HepG2 (cell line): Measurements from ENCODE around the gene ASCL2. TPM values are rescaled to one million over a fixed set of nuclear protein-coding genes. Genes with fewer than 3 reads are reported as not detected.

ENCODE experiments used
- ATAC-seq: fragments of 200-7000 bp; cut with Tn5 transposase; 3 replicates; pipeline ENCODE4 v1.9.1; 2020; ENCODE audit warnings: mild to moderate bottlenecking, moderate library complexity
- BruUV-seq: library from RNA; stranded (reverse); fragments of 400-500 nt; replicated peaks from 2 replicates; lab custom pipeline; 2021; lab: Mats Ljungman, UMichigan
- CTCF ChIA-PET: fragments of 300-600 bp; formaldehyde crosslinking; extraction: SDS; loops from one replicate; lab custom pipeline; 2021; ENCODE audit warnings: low total read pairs, inconsistent platforms, low intra/inter-chr PET ratio; lab: Yijun Ruan, JAX
- POLR2A ChIA-PET: fragments of 350-600 bp; sonication (Branson Sonifier 250); formaldehyde crosslinking; loops from one replicate; lab custom pipeline; 2020; ENCODE audit warnings: antibody characterized with exemption, inconsistent platforms; lab: Yijun Ruan, JAX
- DNase-seq: peaks from one replicate; pipeline ENCODE4 v3.0.0-alpha.2; 2015; ENCODE audit warnings: low spot score
- FAIRE-seq: peaks from 3 replicates; lab custom pipeline; 2011; peaks lifted over from hg19 to GRCh38; lab: Jason Lieb, UNC
- H2AFZ ChIP-seq: one replicate; pipeline ENCODE4 v1.6.1; 2011; ENCODE audit warnings: low read length, inconsistent platforms
- H3K27ac ChIP-seq: fragments of 300-600 bp; 3 replicates; pipeline ENCODE4 v1.8.0; 2011; ENCODE audit warnings: mixed run types, mild to moderate bottlenecking, mixed read lengths, low read length, inconsistent platforms; ENCODE audit not compliant: insufficient read depth; ENCODE audit errors: extremely low read length
- H3K27me3 ChIP-seq, 2 experiments: fragments of 200-600 bp in 1 of 2; 2 replicates in 1 of 2; 3 replicates in 1 of 2; pipeline versions ENCODE4 v1.6.0 to v1.8.0; 2011; ENCODE audit warnings: low read length in 2 of 2, mild to moderate bottlenecking in 2 of 2, moderate library complexity in 2 of 2, inconsistent platforms in 1 of 2; ENCODE audit not compliant: insufficient read depth in 2 of 2, control insufficient read depth in 1 of 2
- H3K36me3 ChIP-seq, 2 experiments: fragments of 200-600 bp in 1 of 2; replicated peaks in 1 of 2; 2 replicates in 1 of 2; 3 replicates in 1 of 2; pipeline versions ENCODE4 v1.5.1 to v1.8.0; 2011; ENCODE audit warnings: low read length in 2 of 2, inconsistent platforms in 1 of 2; ENCODE audit not compliant: insufficient read depth in 2 of 2, control insufficient read depth in 1 of 2
- H3K4me1 ChIP-seq: 2 replicates; pipeline ENCODE4 v1.5.1; 2012; ENCODE audit warnings: low read length, inconsistent platforms; ENCODE audit not compliant: insufficient read depth
- H3K4me2 ChIP-seq: 2 replicates; pipeline ENCODE4 v1.6.0; 2011; ENCODE audit warnings: low read depth, low read length, inconsistent platforms
- H3K4me3 ChIP-seq, 3 experiments: fragments of 200-600 bp in 1 of 3; sonication (generic), shearing (Covaris generic) in 1 of 3; replicated peaks in 1 of 3; 2 replicates each; pipeline ENCODE4 v1.5.1; 2011 to 2016; ENCODE audit warnings: low read length in 3 of 3, inconsistent platforms in 2 of 3, low read depth in 2 of 3, mild to moderate bottlenecking in 2 of 3, control low read depth in 1 of 3, mixed read lengths in 1 of 3; ENCODE audit not compliant: insufficient read depth in 1 of 3
- H3K79me2 ChIP-seq: one replicate; pipeline ENCODE4 v1.6.1; 2011; ENCODE audit warnings: low read length, inconsistent platforms; ENCODE audit not compliant: insufficient read depth
- H3K9ac ChIP-seq: 2 replicates; pipeline ENCODE4 v1.6.0; 2011; ENCODE audit warnings: mild to moderate bottlenecking, low read depth, low read length, inconsistent platforms; ENCODE audit not compliant: insufficient read depth
- H3K9me3 ChIP-seq: 2 replicates; pipeline ENCODE4 v1.5.1; 2012; ENCODE audit warnings: mild to moderate bottlenecking, low read length
- H4K20me1 ChIP-seq: 2 replicates; pipeline ENCODE4 v1.6.0; 2011; ENCODE audit warnings: inconsistent platforms, mild to moderate bottlenecking, low read length, moderate library complexity; ENCODE audit not compliant: insufficient read depth
- CCAR2 ChIP-seq: fragments of 200-400 bp; formaldehyde crosslinking; optimal IDR thresholded peaks from 2 replicates; pipeline ENCODE3; 2018; ENCODE audit warnings: low read depth, mild to moderate bottlenecking, low read length, moderate library complexity
- HNRNPL ChIP-seq: fragments of 200-400 bp; formaldehyde crosslinking; IDR thresholded peaks from 2 replicates; pipeline ENCODE4 v1.6.1; 2017; ENCODE audit warnings: mild to moderate bottlenecking, low read depth, low read length
- IRF2 ChIP-seq: IDR thresholded peaks from 2 replicates; pipeline ENCODE4 v1.6.1; 2018; ENCODE audit warnings: missing genetic modification reagents, missing compliant biosample characterization
- MIXL1 ChIP-seq: IDR thresholded peaks from 2 replicates; pipeline ENCODE4 v1.6.1; 2016
- PCBP2 ChIP-seq: fragments of 200-400 bp; formaldehyde crosslinking; optimal IDR thresholded peaks from 2 replicates; pipeline ENCODE3; 2018; ENCODE audit warnings: low read length, low read depth; ENCODE audit not compliant: poor library complexity, severe bottlenecking
- SALL1 ChIP-seq: sonication (generic); formaldehyde crosslinking; IDR thresholded peaks from 2 replicates; pipeline ENCODE4 v1.8.0; 2022; ENCODE audit warnings: mild to moderate bottlenecking, missing genetic modification reagents
- SETDB1 ChIP-seq: sonication (generic); formaldehyde crosslinking; IDR thresholded peaks from 2 replicates; pipeline ENCODE4 v1.5.1; 2020; ENCODE audit warnings: missing genetic modification reagents, mild to moderate bottlenecking, borderline replicate concordance
- ZNF124 ChIP-seq: sonication (generic); formaldehyde crosslinking; IDR thresholded peaks from 2 replicates; pipeline ENCODE4 v1.4.0; 2020; ENCODE audit warnings: missing genetic modification reagents
- ZNF501 ChIP-seq: sonication (generic); formaldehyde crosslinking; IDR thresholded peaks from 2 replicates; pipeline ENCODE4 v1.5.1; 2020; ENCODE audit warnings: mild to moderate bottlenecking, moderate library complexity, missing genetic modification reagents
- ZNF720 ChIP-seq: sonication (generic); formaldehyde crosslinking; IDR thresholded peaks from 2 replicates; pipeline ENCODE4 v1.4.0; 2020; ENCODE audit warnings: missing genetic modification reagents
- WGBS: methylation state at CpG from one replicate; pipeline ENCODE4 v1.1.6; 2017; ENCODE audit warnings: low lambda C conversion rate; 5-methylcytosine and 5-hydroxymethylcytosine counted together
- in situ Hi-C: cut with HindIII; loops from 2 replicates; pipeline ENCODE4 v1.10.0; 2017; ENCODE audit warnings: low pct_unique_long_range_greater_than_20kb; ENCODE audit not compliant: extremely low pct_ligation_motif_present
- intact Hi-C: fragments of 100-400 bp; cut with micrococcal nuclease; formaldehyde crosslinking; loops from one replicate; pipeline ENCODE4 v1.10.0; 2022; ENCODE audit not compliant: unreplicated experiment
- polyA plus RNA-seq, 8 experiments: library from polyadenylated mRNA; depleted of rRNA in 3 of 8; stranded (reverse) in 7 of 8; unstranded in 1 of 8; fragments of >200 nt; fragmentation: Illumina TruSeq in 4 of 8; extraction: Trizol in 4 of 8; gene quantifications; 2 replicates each; pipeline versions ENCODE4 v1.2.1 to v1.2.3, GENCODE V29; 2011 to 2016; ENCODE audit warnings: low read depth in 4 of 8, missing spikeins in 1 of 8, mixed read lengths in 1 of 8; ENCODE audit not compliant: insufficient read depth in 1 of 8
- total RNA-seq, 5 experiments: library from RNA; depleted of rRNA; stranded (reverse); fragments of >200 nt; fragmentation: Illumina TruSeq; extraction: Trizol; gene quantifications; 2 replicates each; pipeline ENCODE4 v1.2.3, GENCODE V29; 2016; ENCODE audit warnings: low read depth in 1 of 5

ASCL2 gene
- total and polyA plus RNA-seq, 2 of the 13 experiments (the other 11 are each of a cell fraction or from before 2014, with no cell fraction given), result 0.07 TPM; not detected in 1

DNA sequence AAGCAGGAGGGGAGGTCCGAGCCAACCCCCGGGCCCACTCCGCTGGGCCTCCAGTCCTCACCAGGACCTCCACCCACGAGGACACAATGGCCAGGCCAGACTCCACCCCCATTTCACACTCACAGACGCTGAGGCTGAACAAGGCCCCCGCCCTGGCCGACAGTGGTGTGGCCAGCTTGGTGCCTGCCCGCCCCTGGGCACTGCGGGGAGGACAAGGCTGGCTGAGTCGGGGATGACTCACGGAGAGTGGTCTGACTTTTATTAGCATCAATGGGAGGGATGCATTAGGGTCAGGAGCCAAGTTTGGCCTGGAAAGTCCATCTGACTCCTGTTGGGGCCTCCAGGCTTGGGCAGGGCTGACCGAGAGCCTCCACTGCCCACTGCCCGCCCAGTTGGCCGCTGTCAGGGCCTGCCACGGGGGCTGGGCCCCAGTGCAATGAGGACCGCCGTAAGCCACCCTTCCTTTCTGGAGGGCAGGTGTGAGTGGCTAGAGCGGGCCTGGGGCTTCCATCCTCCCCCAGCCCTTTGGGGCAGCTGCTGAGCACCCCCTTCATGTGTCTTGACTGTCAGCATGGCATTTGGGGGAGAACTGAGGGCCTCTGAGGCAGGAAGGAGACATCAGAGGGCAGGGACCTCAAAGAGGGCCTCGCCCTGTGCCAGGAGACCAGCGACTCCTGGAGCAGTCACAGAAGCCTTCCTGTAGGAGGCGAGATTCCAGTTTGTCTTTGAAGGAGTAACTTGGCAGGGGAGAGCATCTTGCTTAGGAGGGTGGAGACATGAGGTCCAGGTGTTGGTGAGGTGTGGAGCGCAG, 42.0 kb upstream of the ASCL2 start:
- Histone ChIP-seq H3K4me3 (no peak overlapping the region), H3K9ac (no peak overlapping the region), H3K27ac (no peak overlapping the region), H3K4me1 (no peaks in the 10 kb centered on the region), H3K79me2 (no peaks in the 10 kb centered on the region), H2AFZ (no peak overlapping the region), H3K9me3 (no peaks in the 10 kb centered on the region), H4K20me1 (no peaks in the 10 kb centered on the region), H3K27me3 (peaks cover 13 to 28% of the 10 kb centered on the region in 2 experiments; a peak in 3 of 5 replicates), H3K4me2 (no peak overlapping the region), H3K36me3 (no peaks in the 10 kb centered on the region)
- 59% methylated on average over 8 of the region's 22 CpGs for WGBS
- DNase-seq (no peak), ATAC-seq (no peak), FAIRE-seq (no peak)
- in situ Hi-C loops, result loop anchor here (5.0 kb wide), 2 partner anchors 105 to 215 kb away; no protein-coding TSS in a partner anchor
- POLR2A ChIA-PET, result no interaction called here
- TF ChIP-seq SALL1 (CRISPR knock-in tag), result no peak
- TF ChIP-seq IRF2, result no peak
- BruUV-seq, result no TSS peak
- intact Hi-C loops, result loop anchor here (10.0 kb wide), 1 partner anchor 222 kb away; no protein-coding TSS in a partner anchor
- CTCF ChIA-PET, result no interaction called here

DNA sequence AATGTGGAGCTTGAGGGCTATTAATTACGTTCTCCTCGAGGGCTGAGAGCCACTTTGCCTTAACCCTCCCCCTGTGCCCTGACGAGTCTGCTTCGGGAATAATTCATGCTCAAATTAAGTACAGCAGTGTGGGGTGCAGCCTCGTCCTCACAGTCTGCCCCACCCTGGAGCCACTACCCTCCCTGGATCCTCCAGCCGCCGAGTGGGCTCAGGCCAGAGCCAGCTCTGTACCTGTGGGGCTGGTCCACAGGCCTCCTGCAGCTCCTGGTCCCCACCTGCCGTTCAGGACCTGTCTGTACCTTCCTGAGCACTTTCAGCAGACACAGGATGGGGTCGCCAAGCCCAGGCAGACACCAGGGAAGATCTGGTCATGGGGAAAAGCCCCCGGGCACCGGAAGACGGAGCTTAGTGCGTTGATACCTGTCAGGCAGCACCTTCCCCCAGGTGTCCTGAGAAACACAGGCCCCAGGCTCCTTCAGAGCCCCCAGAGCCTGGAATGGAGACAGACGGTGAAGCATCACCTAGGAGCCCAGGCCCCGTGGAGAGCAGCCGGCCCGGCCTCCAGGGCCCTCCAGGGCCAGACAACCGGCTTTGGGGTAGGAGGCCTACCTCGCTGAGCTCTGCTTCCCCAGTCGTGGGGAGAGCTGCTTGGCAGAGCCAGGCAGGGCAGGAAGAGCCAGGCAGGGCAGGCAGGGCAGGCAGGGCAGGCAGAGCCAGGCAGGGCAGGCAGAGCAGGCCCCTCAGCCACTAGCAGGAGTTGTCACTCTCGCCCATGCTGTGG, 41.2 kb upstream of the ASCL2 start:
- CTCF ChIA-PET, result no interaction called here
- H3K79me2 ChIP-seq, result no peaks in the 10 kb centered on the region
- H3K36me3 ChIP-seq, result no peaks in the 10 kb centered on the region
- no peak overlapping the region for H3K4me2 ChIP-seq
- peak; percentile 12; the same call in 1 of the 3 replicates for ATAC-seq
- peaks cover 13 to 28% of the 10 kb centered on the region in 2 experiments; a peak in 3 of 5 replicates for H3K27me3 ChIP-seq
- no peak overlapping the region for H2AFZ ChIP-seq
- H3K9ac ChIP-seq, result no peak overlapping the region
- no peak for FAIRE-seq
- 19% methylated on average over 7 of the region's 21 CpGs for WGBS
- H3K9me3 ChIP-seq, result no peaks in the 10 kb centered on the region
- no peak for DNase-seq
- POLR2A ChIA-PET, result interaction anchor here (0.7 kb wide), 1 partner anchor 109 kb away, joined by 3 read pairs; no protein-coding TSS in a partner anchor
- H3K4me1 ChIP-seq, result no peaks in the 10 kb centered on the region
- BruUV-seq, result no TSS peak
- in situ Hi-C loops (loop anchor here (5.0 kb wide), 2 partner anchors 106 to 216 kb away; no protein-coding TSS in a partner anchor), intact Hi-C loops (loop anchor here (10.0 kb wide), 1 partner anchor 223 kb away; no protein-coding TSS in a partner anchor)
- H4K20me1 ChIP-seq, result no peaks in the 10 kb centered on the region
- TF ChIP-seq MIXL1 (CRISPR knock-in tag) (no peak), ZNF720 (CRISPR knock-in tag) (no peak), CCAR2 (no peak), PCBP2 (no peak), ZNF501 (no peak), HNRNPL (no peak), SETDB1 (no peak), ZNF124 (CRISPR knock-in tag) (no peak)
- H3K27ac ChIP-seq, result no peak overlapping the region
- H3K4me3 ChIP-seq, result no peak overlapping the region
